ENCODE results near the gene LIMK1. TPM values are rescaled to one million over a fixed set of nuclear protein-coding genes. Genes with fewer than 3 reads are reported as not detected.

The LIMK1 gene
- total RNA-seq, 1 experiment from 2014 or later = 56.3 TPM

- no peaks in the 10 kb centered on the region for H3K36me3 ChIP-seq (ENCODE audit: control insufficient read depth in 1 of 2, insufficient read depth in 2 of 2, low read length in 2 of 2)
- peaks cover under 1 to 12% of the 10 kb centered on the region in 2 experiments; a peak in 3 of 4 replicates for H3K4me1 ChIP-seq (ENCODE audit: control insufficient read depth in 1 of 2, insufficient read depth in 2 of 2, low read length in 2 of 2)
- no peak overlapping the region for H3K9ac ChIP-seq (ENCODE audit: low read length)
- H3K27me3 ChIP-seq (ENCODE audit: insufficient read depth, low read length) = no peaks in the 10 kb centered on the region
- H4K20me1 ChIP-seq (ENCODE audit: insufficient read depth) = no peaks in the 10 kb centered on the region
- CTCF ChIA-PET = interaction anchor here (0.7 kb wide), 1 partner anchor 1324 kb away, joined by 3 read pairs; no protein-coding TSS in a partner anchor
- intact Hi-C loops (cut with micrococcal nuclease) = no loop called here
- H3K9me3 ChIP-seq (ENCODE audit: control insufficient read depth in 1 of 2, insufficient read depth in 1 of 2, low read depth in 1 of 2, low read length in 2 of 2) = no peaks in the 10 kb centered on the region
- RAD21 ChIA-PET (ENCODE audit: low non-redundant PET in 1 of 2, low total read pairs in 2 of 2, uncharacterized antibody in 2 of 2, unreplicated experiment in 2 of 2) = no interaction called here
- no peaks in the 10 kb centered on the region for H3K79me2 ChIP-seq (ENCODE audit: insufficient read depth, low read length)
- H3K4me2 ChIP-seq (ENCODE audit: low read length) = no peak overlapping the region
- H3K4me3 ChIP-seq (replicated peaks in 1 of 2; ENCODE audit: low read depth in 1 of 2, low read length in 2 of 2) = no peak overlapping the region
- no peaks in the 10 kb centered on the region for H3K9me2 ChIP-seq (ENCODE audit: insufficient read depth)
- TF ChIP-seq TCF7L2 (IDR thresholded peaks at IDR 0.05; ENCODE audit: borderline replicate concordance, extremely low read depth, insufficient read depth, insufficient read length) (peak; percentile 69), ZFX (IDR thresholded peaks at IDR 0.05) (no peak), REST (IDR thresholded peaks at IDR 0.05; ENCODE audit: low read depth) (no peak), SIN3A (IDR thresholded peaks at IDR 0.05; ENCODE audit: low read depth) (no peak), ATF3 (IDR thresholded peaks at IDR 0.05) (no peak)
- no peak for DNase-seq (ENCODE audit: low read depth, low spot score)
- no peak for ATAC-seq
- no peak overlapping the region for H2AFZ ChIP-seq (ENCODE audit: low read depth, low read length, poor library complexity, severe bottlenecking)
- BruUV-seq (replicated peaks) = no TSS peak
- POLR2A ChIA-PET = no interaction called here
- H3K27ac ChIP-seq (ENCODE audit: low read depth, low read length) = no peak overlapping the region
These were observed 64.9 kb downstream of the LIMK1 start for GRCh38 chr7:74148491-74148890.

GRCh38 chr7:74149071-74149470, 65.5 kb downstream of the LIMK1 start:
- no peaks in the 10 kb centered on the region for H3K36me3 ChIP-seq (ENCODE audit: control insufficient read depth in 1 of 2, insufficient read depth in 2 of 2, low read length in 2 of 2)
- no peak for DNase-seq (ENCODE audit: low read depth, low spot score)
- H3K79me2 ChIP-seq (ENCODE audit: insufficient read depth, low read length) = no peaks in the 10 kb centered on the region
- CTCF ChIA-PET = interaction anchor here (0.7 kb wide), 1 partner anchor 1325 kb away, joined by 3 read pairs; no protein-coding TSS in a partner anchor
- H3K9me3 ChIP-seq (ENCODE audit: control insufficient read depth in 1 of 2, insufficient read depth in 1 of 2, low read depth in 1 of 2, low read length in 2 of 2) = no peaks in the 10 kb centered on the region
- no TSS peak for BruUV-seq (replicated peaks)
- H4K20me1 ChIP-seq (ENCODE audit: insufficient read depth) = no peaks in the 10 kb centered on the region
- H3K27me3 ChIP-seq (ENCODE audit: insufficient read depth, low read length) = no peaks in the 10 kb centered on the region
- H3K27ac ChIP-seq (ENCODE audit: low read depth, low read length) = no peak overlapping the region
- no peak overlapping the region for H3K4me3 ChIP-seq (replicated peaks in 1 of 2; ENCODE audit: low read depth in 1 of 2, low read length in 2 of 2)
- no peak overlapping the region for H3K9ac ChIP-seq (ENCODE audit: low read length)
- POLR2A ChIA-PET = no interaction called here
- H2AFZ ChIP-seq (ENCODE audit: low read depth, low read length, poor library complexity, severe bottlenecking) = no peak overlapping the region
- no peak for ATAC-seq
- no peaks in the 10 kb centered on the region for H3K9me2 ChIP-seq (ENCODE audit: insufficient read depth)
- RAD21 ChIA-PET (ENCODE audit: low non-redundant PET in 1 of 2, low total read pairs in 2 of 2, uncharacterized antibody in 2 of 2, unreplicated experiment in 2 of 2) = no interaction called here
- intact Hi-C loops (cut with micrococcal nuclease) = no loop called here
- H3K4me1 ChIP-seq (ENCODE audit: control insufficient read depth in 1 of 2, insufficient read depth in 2 of 2, low read length in 2 of 2) = peaks cover 6 to 15% of the 10 kb centered on the region in 2 experiments
- H3K4me2 ChIP-seq (ENCODE audit: low read length) = no peak overlapping the region
- TF ChIP-seq ZBTB33 (IDR thresholded peaks at IDR 0.05; ENCODE audit: extremely low read depth, insufficient replicate concordance, low read length) = no peak
- no peak for TF ChIP-seq CBX3 (IDR thresholded peaks at IDR 0.05; ENCODE audit: low read depth)
- no peak for TF ChIP-seq POLR2A (IDR thresholded peaks at IDR 0.05; ENCODE audit: borderline replicate concordance, extremely low read depth, insufficient read depth, insufficient read length)
- no peak for TF ChIP-seq SRF (IDR thresholded peaks at IDR 0.05; ENCODE audit: low read depth)
- no peak for TF ChIP-seq ZFX (IDR thresholded peaks at IDR 0.05)
- no peak for TF ChIP-seq CTCF (IDR thresholded peaks at IDR 0.05 in 2 of 3, conservative IDR thresholded peaks at IDR 0.05 in 1 of 3; ENCODE audit: borderline replicate concordance in 1 of 3, insufficient read depth in 1 of 3, low read depth in 2 of 3, low read length in 2 of 3)
- TF ChIP-seq SIN3A (IDR thresholded peaks at IDR 0.05; ENCODE audit: low read depth) = no peak
- no peak for TF ChIP-seq YY1 (IDR thresholded peaks at IDR 0.05; ENCODE audit: extremely low read depth, insufficient replicate concordance, low read depth, low read length)
- TF ChIP-seq, protein P1, sequence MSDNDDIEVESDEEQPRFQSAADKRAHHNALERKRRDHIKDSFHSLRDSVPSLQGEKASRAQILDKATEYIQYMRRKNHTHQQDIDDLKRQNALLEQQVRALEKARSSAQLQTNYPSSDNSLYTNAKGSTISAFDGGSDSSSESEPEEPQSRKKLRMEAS (IDR thresholded peaks at IDR 0.05) = no peak

Data from HCT116 (cell line).